ENCODE measurements around the gene ZNF837.
"Not testable (repeated sequence)": the region's sequence is repeated elsewhere in the genome, so short reads cannot be mapped to it uniquely, and the experiment has no call there.

Gene ZNF837

GRCh38 chr19:58395979-58396627 lies 15.3 kb upstream of the ZNF837 start:
- DNase-seq = peak; percentile 39

GRCh38 chr19:58395220-58395978 lies 14.6 kb upstream of the ZNF837 start, which contains the start of gene RNF225:
RNF225 (plus strand) TSS chr19:58395656; CDS start chr19:58396090, 434 bp downstream.
- no peak for DNase-seq

- no peak for DNase-seq
Measured at GRCh38 chr19:58394821-58395219, 14.0 kb upstream of the ZNF837 start.

- DNase-seq = no peak
Measured at GRCh38 chr19:58393725-58394033, 12.8 kb upstream of the ZNF837 start.

- DNase-seq = no peak
Measured at GRCh38 chr19:58392945-58393724, 12.3 kb upstream of the ZNF837 start.

GRCh38 chr19:58388175-58388526 lies 7.3 kb upstream of the ZNF837 start:
- DNase-seq = no peak

- peak; percentile 23 for DNase-seq
Measured at GRCh38 chr19:58387338-58388174, 6.7 kb upstream of the ZNF837 start.

- DNase-seq = peak; percentile 98
Measured at GRCh38 chr19:58386576-58387337, 5.9 kb upstream of the ZNF837 start, which contains the start of gene RPS5. RPS5 (plus strand) TSS chr19:58387269; CDS start chr19:58388138, 869 bp downstream.

GRCh38 chr19:58385891-58386575 lies 5.2 kb upstream of the ZNF837 start:
- no peak for DNase-seq

GRCh38 chr19:58385313-58385890 lies 4.6 kb upstream of the ZNF837 start:
- peak; percentile 21 for DNase-seq

GRCh38 chr19:58382997-58383603 lies 2.3 kb upstream of the ZNF837 start:
- DNase-seq = peak; percentile 15

- peak; percentile 20 for DNase-seq
Measured at GRCh38 chr19:58381460-58382212, 806 bp upstream of the ZNF837 start.

- no peak for DNase-seq
Measured at GRCh38 chr19:58380037-58380661, 681 bp downstream of the ZNF837 start.

- peak; percentile 19 for DNase-seq
Measured at GRCh38 chr19:58379246-58379645, 1.6 kb downstream of the ZNF837 start.

GRCh38 chr19:58376724-58377123 lies 4.1 kb downstream of the ZNF837 start:
- not testable (repeated sequence) for DNase-seq

- DNase-seq = no peak
Measured at GRCh38 chr19:58374200-58374599, 6.6 kb downstream of the ZNF837 start.

- DNase-seq = no peak
Measured at GRCh38 chr19:58372311-58373133, 8.3 kb downstream of the ZNF837 start.

Measured in right hindlimb (tissue), 1 donor.